Measurements from ENCODE around the gene PPP1R1C.

DNA sequence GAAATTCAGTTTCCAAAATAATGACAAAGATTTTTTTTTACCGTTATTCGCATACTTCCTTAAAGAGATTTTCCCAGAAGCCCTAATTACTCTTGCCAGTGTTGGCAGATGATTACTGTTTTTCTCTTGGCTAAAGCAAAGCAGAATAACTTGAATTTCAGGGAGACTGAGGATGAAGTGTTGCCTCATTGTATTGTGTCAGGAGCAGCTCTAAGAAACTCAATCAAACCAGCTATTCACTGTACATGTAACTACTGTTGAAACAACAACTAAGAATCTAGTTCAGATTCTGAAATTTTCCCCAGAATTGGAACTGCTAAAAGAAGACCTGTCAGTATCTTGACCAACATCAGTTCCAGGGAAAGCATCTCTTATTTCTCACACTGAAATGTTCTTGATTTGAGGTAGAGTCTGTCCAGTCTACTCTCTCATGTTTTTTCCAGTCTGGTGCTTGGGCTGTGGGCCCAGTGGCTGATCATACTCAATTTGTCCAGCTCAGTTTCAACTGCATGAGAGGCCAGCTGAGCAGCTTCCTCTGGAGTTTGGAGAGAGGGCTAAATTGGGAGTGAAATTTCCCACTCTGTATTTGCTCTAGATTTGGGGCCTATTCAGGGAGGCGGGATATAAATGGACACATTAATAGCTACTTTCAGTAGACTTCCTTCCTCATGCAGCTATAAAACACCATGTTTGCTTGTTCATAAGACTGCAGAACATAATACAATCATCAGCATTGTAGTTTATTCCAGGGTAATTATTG is 78.5 kb downstream of the PPP1R1C start:
- TF ChIP-seq, protein P1, sequence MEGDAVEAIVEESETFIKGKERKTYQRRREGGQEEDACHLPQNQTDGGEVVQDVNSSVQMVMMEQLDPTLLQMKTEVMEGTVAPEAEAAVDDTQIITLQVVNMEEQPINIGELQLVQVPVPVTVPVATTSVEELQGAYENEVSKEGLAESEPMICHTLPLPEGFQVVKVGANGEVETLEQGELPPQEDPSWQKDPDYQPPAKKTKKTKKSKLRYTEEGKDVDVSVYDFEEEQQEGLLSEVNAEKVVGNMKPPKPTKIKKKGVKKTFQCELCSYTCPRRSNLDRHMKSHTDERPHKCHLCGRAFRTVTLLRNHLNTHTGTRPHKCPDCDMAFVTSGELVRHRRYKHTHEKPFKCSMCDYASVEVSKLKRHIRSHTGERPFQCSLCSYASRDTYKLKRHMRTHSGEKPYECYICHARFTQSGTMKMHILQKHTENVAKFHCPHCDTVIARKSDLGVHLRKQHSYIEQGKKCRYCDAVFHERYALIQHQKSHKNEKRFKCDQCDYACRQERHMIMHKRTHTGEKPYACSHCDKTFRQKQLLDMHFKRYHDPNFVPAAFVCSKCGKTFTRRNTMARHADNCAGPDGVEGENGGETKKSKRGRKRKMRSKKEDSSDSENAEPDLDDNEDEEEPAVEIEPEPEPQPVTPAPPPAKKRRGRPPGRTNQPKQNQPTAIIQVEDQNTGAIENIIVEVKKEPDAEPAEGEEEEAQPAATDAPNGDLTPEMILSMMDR (IDR thresholded peaks at IDR 0.05) = no peak
- no peak for TF ChIP-seq POLR2AphosphoS5 (IDR thresholded peaks at IDR 0.05)

Data from esophagus muscularis mucosa (tissue), 3 donors.